Prostate gland (tissue), 2 donors: ENCODE results near the gene SEPTIN5.

ENCODE experiments used
- CTCF ChIP-seq, 4 experiments: fragments of 200-600 bp in 2 of 4; fragments of 450-650 bp in 2 of 4; sonication (generic) in 2 of 4; IDR thresholded peaks; 1 replicate in 3 of 4; 2 replicates in 1 of 4; pipeline ENCODE4 v1.5.1; 2016 to 2019; ENCODE audit warnings: antibody characterized with exemption in 4 of 4, mild to moderate bottlenecking in 2 of 4, moderate library complexity in 2 of 4
- POLR2A ChIP-seq: fragments of 450-650 bp; IDR thresholded peaks from one replicate; pipeline ENCODE4 v1.6.1; 2016; ENCODE audit warnings: antibody characterized with exemption, mild to moderate bottlenecking
- POLR2AphosphoS5 ChIP-seq: sonication (generic); formaldehyde crosslinking; IDR thresholded peaks from one replicate; pipeline ENCODE4 v1.6.1; 2017; ENCODE audit warnings: antibody characterized with exemption

GRCh38 chr22:19691007-19691720 is 23.1 kb upstream of the SEPTIN5 start:
- TF ChIP-seq CTCF (IDR thresholded peaks at IDR 0.05) (no peak), POLR2A (no peak), POLR2AphosphoS5 (no peak)
